Kidney epithelial cell (primary cell): ENCODE data around the gene SEMA4D. TPM values are rescaled to one million over a fixed set of nuclear protein-coding genes. Genes with fewer than 3 reads are reported as not detected.

Experiments used
- DNase-seq: peaks from one replicate; pipeline ENCODE4 v3.0.0-alpha.2; 2010; ENCODE audit warnings: low read depth
- H3K27me3 ChIP-seq: 2 replicates; pipeline ENCODE4 v1.6.0; 2011; ENCODE audit warnings: low read length; ENCODE audit not compliant: control insufficient read depth, insufficient read depth
- H3K36me3 ChIP-seq: 2 replicates; pipeline ENCODE4 v1.5.1; 2011; ENCODE audit warnings: low read length; ENCODE audit not compliant: control insufficient read depth, insufficient read depth
- H3K4me3 ChIP-seq: 2 replicates; pipeline ENCODE4 v1.5.1; 2011; ENCODE audit warnings: low read depth, mild to moderate bottlenecking, control low read depth, low read length
- CTCF ChIP-seq: IDR thresholded peaks from 2 replicates; pipeline ENCODE4 v1.5.1; 2011; ENCODE audit warnings: mild to moderate bottlenecking, moderate library complexity, low read length, control low read depth, inconsistent platforms; ENCODE audit not compliant: insufficient read depth, poor library complexity, severe bottlenecking
- total RNA-seq: library from RNA; depleted of rRNA; stranded (reverse); fragments of >200 nt; gene quantifications from 2 replicates; pipeline ENCODE4 v1.2.3, GENCODE V29; 2015

The SEMA4D gene
- total RNA-seq, 1 donor from 2014 or later, result 30.7 TPM

DNA sequence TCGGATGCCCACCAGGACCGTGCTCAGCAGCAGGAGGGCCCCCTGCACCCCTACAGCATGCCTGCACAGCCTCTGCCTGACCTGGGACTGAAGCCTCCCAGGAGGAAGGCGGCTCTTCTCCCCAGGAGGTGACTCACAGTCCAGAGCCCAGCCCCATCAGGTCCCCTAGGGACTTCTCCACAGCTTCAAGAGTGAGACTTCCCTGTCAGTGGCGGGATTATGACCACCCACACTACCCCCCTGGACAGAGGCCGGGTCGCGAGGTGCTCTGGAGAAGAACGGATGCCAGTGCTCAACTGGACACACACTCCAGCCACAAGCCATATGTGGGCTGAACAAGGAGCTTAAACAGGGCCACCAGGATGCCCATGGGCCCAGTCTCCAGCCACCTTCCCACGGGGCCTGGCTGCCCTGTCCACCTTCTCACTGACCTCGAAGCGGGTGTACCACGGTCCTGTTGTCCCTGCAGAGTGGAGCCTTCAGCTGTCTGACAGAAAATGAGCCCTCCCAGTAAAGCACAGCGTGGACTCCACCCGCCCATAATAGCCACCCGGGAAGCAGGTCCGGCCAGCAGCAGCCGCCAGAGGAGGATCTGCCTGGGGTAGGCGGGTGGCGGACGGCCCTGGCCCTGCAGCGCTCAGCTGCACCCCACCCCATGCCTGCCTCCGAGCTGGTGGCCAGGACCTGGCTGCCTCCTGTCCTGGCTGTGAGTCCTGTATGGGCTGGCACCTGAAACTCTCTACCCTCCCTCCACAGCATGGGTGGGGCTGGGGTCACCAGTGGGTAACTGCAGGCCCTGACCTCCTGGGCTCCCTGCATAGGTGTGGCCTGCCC lies 54.7 kb downstream of the SEMA4D start:
- no peak for TF ChIP-seq CTCF
- no peaks in the 10 kb centered on the region for H3K27me3 ChIP-seq
- no peak for DNase-seq
- no peak overlapping the region for H3K4me3 ChIP-seq
- no peaks in the 10 kb centered on the region for H3K36me3 ChIP-seq

DNA sequence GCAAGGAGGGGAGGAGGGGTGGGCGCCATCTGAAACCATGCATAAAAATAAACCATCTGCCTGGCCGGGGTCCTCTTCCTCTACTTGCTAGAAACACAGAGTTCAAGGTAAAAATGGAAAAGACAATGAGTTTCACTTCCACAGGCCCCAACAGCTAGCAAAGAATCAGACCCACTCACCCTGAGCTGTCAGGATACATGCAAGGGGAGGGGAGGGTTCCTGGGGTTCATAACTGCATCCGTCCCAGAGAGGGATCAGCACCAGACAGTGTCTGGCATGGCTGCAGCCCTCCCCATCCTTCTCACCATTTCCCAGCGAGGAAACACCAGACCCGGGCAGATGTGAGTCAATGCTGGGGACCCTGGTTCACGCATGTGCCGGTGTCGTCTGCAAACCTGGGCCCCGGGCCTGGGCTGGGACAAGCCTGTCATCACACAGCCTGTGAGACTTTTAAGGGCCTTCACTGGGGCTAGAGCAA lies 55.4 kb downstream of the SEMA4D start:
- Histone ChIP-seq H3K36me3 (no peaks in the 10 kb centered on the region), H3K4me3 (no peak overlapping the region), H3K27me3 (no peaks in the 10 kb centered on the region)
- no peak for TF ChIP-seq CTCF
- no peak for DNase-seq

GRCh38 chr9:89441986-89442385 lies 55.9 kb downstream of the SEMA4D start:
- Histone ChIP-seq H3K27me3 (no peaks in the 10 kb centered on the region), H3K4me3 (no peak overlapping the region), H3K36me3 (no peaks in the 10 kb centered on the region)
- TF ChIP-seq CTCF, result no peak
- no peak for DNase-seq

DNA sequence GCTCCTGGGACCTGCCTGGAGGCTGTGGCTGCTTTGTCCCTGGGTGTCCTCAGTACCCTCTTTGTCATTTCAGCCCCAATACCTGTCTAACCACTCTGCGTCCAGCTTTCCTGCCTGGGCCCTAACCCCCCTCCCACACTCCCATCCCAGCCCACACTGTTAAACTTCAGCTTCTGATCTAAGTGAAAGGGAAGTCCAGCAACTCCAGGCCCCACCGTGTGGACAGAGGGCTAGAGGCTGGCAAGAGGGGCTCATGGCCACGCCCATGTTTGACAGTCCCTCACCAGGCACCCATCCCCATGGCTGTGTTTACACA lies 56.3 kb downstream of the SEMA4D start:
- Histone ChIP-seq H3K36me3 (no peaks in the 10 kb centered on the region), H3K4me3 (no peak overlapping the region), H3K27me3 (no peaks in the 10 kb centered on the region)
- TF ChIP-seq CTCF, result no peak
- DNase-seq, result no peak

- no peaks in the 10 kb centered on the region for H3K36me3 ChIP-seq
- TF ChIP-seq CTCF, result no peak
- no peak for DNase-seq
- H3K4me3 ChIP-seq, result no peak overlapping the region
- H3K27me3 ChIP-seq, result no peaks in the 10 kb centered on the region
These were observed 56.8 kb downstream of the SEMA4D start for GRCh38 chr9:89440951-89441654.
